Neural progenitor cell (in vitro differentiated cells): Measurements from ENCODE around the gene CEMIP2.
"Not testable (repeated sequence)": the region's sequence is repeated elsewhere in the genome, so short reads cannot be mapped to it uniquely, and the experiment has no call there.

Source experiments
- CTCF ChIP-seq: fragments of 200-600 bp; sonication (generic); IDR thresholded peaks from 2 replicates; pipeline ENCODE4 v1.5.1; 2017; ENCODE audit warnings: antibody characterized with exemption, mild to moderate bottlenecking
- EZH2 ChIP-seq: fragments of 200-600 bp; sonication (generic); IDR thresholded peaks from 2 replicates; pipeline ENCODE4 v1.6.1; 2017; ENCODE audit warnings: antibody characterized with exemption, mild to moderate bottlenecking, moderate library complexity
- EZH2phosphoT487 ChIP-seq: fragments of 200-600 bp; sonication (generic); IDR thresholded peaks from 2 replicates; pipeline ENCODE4 v1.6.1; 2017; ENCODE audit warnings: antibody characterized with exemption

GRCh38 chr9:71657276-71657675 is 111.0 kb downstream of the CEMIP2 start:
- not testable (repeated sequence) for TF ChIP-seq CTCF, EZH2, EZH2phosphoT487
